RKO (cell line): ENCODE results near the gene CBX2.

ENCODE experiments used
- DNase-seq: peaks from one replicate; pipeline ENCODE4 v3.0.0-alpha.2; 2016; ENCODE audit warnings: low spot score

Gene CBX2

GRCh38 chr17:79812353-79813258 lies 34.7 kb downstream of the CBX2 start:
- no peak for DNase-seq

GRCh38 chr17:79813297-79814126 lies 35.6 kb downstream of the CBX2 start:
- peak; percentile 23 for DNase-seq

GRCh38 chr17:79814127-79814973 lies 36.4 kb downstream of the CBX2 start:
- DNase-seq = no peak

GRCh38 chr17:79814974-79815835 lies 37.3 kb downstream of the CBX2 start:
- no peak for DNase-seq

GRCh38 chr17:79815836-79816461 lies 38.0 kb downstream of the CBX2 start:
- DNase-seq = no peak

GRCh38 chr17:79818026-79818758 lies 40.2 kb downstream of the CBX2 start:
- no peak for DNase-seq

- no peak for DNase-seq
Observed at GRCh38 chr17:79819085-79819484, 41.1 kb downstream of the CBX2 start.

GRCh38 chr17:79819534-79820276 lies 41.8 kb downstream of the CBX2 start:
- no peak for DNase-seq

GRCh38 chr17:79820959-79821330 lies 43.0 kb downstream of the CBX2 start:
- DNase-seq = no peak

- DNase-seq = no peak
Observed at GRCh38 chr17:79821331-79822095, 43.6 kb downstream of the CBX2 start.

GRCh38 chr17:79822583-79823124 lies 44.7 kb downstream of the CBX2 start:
- no peak for DNase-seq

- DNase-seq = no peak
Observed at GRCh38 chr17:79824234-79824633, 46.3 kb downstream of the CBX2 start.

GRCh38 chr17:79824893-79825579 lies 47.1 kb downstream of the CBX2 start:
- no peak for DNase-seq

GRCh38 chr17:79825580-79825921 lies 47.6 kb downstream of the CBX2 start:
- DNase-seq = no peak

GRCh38 chr17:79826204-79826680 lies 48.3 kb downstream of the CBX2 start:
- DNase-seq = no peak

GRCh38 chr17:79826841-79827578 lies 49.1 kb downstream of the CBX2 start:
- DNase-seq = no peak

GRCh38 chr17:79829004-79829403 lies 51.1 kb downstream of the CBX2 start:
- no peak for DNase-seq
